Osteoblast (primary cell): ENCODE data around the gene SLFN14. TPM values are rescaled to one million over a fixed set of nuclear protein-coding genes. Genes with fewer than 3 reads are reported as not detected.
A peak's percentile ranks its signal among the peaks of the same experiment; 100 is the strongest.

Experiments used
- DNase-seq: peaks from one replicate; pipeline ENCODE4 v3.0.0; 2011; ENCODE audit warnings: low spot score, mixed read lengths; ENCODE audit not compliant: insufficient read length; ENCODE audit errors: missing footprints
- H2AFZ ChIP-seq: 2 replicates; pipeline ENCODE4 v1.6.0; 2011; ENCODE audit warnings: mild to moderate bottlenecking, low read length
- H3K27ac ChIP-seq: 2 replicates; pipeline ENCODE4 v1.5.1; 2011; ENCODE audit warnings: mild to moderate bottlenecking, low read depth, low read length, moderate library complexity
- H3K27me3 ChIP-seq: 2 replicates; pipeline ENCODE4 v1.6.0; 2012; ENCODE audit warnings: mild to moderate bottlenecking, control low read depth, inconsistent platforms, low read length, moderate library complexity; ENCODE audit not compliant: insufficient read depth
- H3K36me3 ChIP-seq: 2 replicates; pipeline ENCODE4 v1.5.1; 2011; ENCODE audit warnings: mild to moderate bottlenecking, low read length, control low read depth, moderate library complexity; ENCODE audit not compliant: insufficient read depth
- H3K4me1 ChIP-seq: 2 replicates; pipeline ENCODE4 v1.5.1; 2011; ENCODE audit warnings: mild to moderate bottlenecking, low read length, control low read depth, moderate library complexity; ENCODE audit not compliant: insufficient read depth
- H3K4me2 ChIP-seq: 2 replicates; pipeline ENCODE4 v1.6.0; 2011; ENCODE audit warnings: mild to moderate bottlenecking, low read length; ENCODE audit not compliant: insufficient read depth
- H3K4me3 ChIP-seq: fragments of 200-600 bp; sonication (generic); 3 replicates; pipeline ENCODE4 v1.5.1; 2012; ENCODE audit warnings: mild to moderate bottlenecking, low read length, inconsistent platforms; ENCODE audit not compliant: insufficient read depth
- H3K79me2 ChIP-seq: 2 replicates; pipeline ENCODE4 v1.6.0; 2012; ENCODE audit warnings: mild to moderate bottlenecking, low read length, control low read depth, inconsistent platforms; ENCODE audit not compliant: insufficient read depth
- H3K9me3 ChIP-seq: 2 replicates; pipeline ENCODE4 v1.5.1; 2011; ENCODE audit warnings: low read depth, low read length, control low read depth
- H4K20me1 ChIP-seq: 2 replicates; pipeline ENCODE4 v1.6.0; 2012; ENCODE audit warnings: mild to moderate bottlenecking, low read length, control low read depth; ENCODE audit not compliant: insufficient read depth
- CTCF ChIP-seq: IDR thresholded peaks from 2 replicates; pipeline ENCODE4 v1.5.1; 2011; ENCODE audit warnings: mild to moderate bottlenecking, low read depth, low read length, moderate library complexity; ENCODE audit errors: extremely low read depth
- total RNA-seq: library from RNA; depleted of rRNA; stranded (reverse); fragments of >200 nt; gene quantifications from 2 replicates; pipeline ENCODE4 v1.2.3, GENCODE V29; 2012

The SLFN14 gene
- total RNA-seq, 1 donor: under 0.01 TPM

GRCh38 chr17:35588196-35588920 lies 27.7 kb upstream of the SLFN14 start:
- peak overlapping the region; percentile 94 for H3K4me3 ChIP-seq
- DNase-seq: peak; percentile 89
- peaks cover 19% of the 10 kb centered on the region for H3K4me1 ChIP-seq
- no peak overlapping the region for H2AFZ ChIP-seq
- peak overlapping the region; percentile 74 for H3K4me2 ChIP-seq
- peaks cover 22% of the 10 kb centered on the region for H4K20me1 ChIP-seq
- no peak for TF ChIP-seq CTCF
- H3K27ac ChIP-seq: peak overlapping the region; percentile 95
- peaks cover 61% of the 10 kb centered on the region for H3K79me2 ChIP-seq
- no peaks in the 10 kb centered on the region for H3K27me3 ChIP-seq
- H3K9me3 ChIP-seq: no peaks in the 10 kb centered on the region
- H3K36me3 ChIP-seq: no peaks in the 10 kb centered on the region

DNA sequence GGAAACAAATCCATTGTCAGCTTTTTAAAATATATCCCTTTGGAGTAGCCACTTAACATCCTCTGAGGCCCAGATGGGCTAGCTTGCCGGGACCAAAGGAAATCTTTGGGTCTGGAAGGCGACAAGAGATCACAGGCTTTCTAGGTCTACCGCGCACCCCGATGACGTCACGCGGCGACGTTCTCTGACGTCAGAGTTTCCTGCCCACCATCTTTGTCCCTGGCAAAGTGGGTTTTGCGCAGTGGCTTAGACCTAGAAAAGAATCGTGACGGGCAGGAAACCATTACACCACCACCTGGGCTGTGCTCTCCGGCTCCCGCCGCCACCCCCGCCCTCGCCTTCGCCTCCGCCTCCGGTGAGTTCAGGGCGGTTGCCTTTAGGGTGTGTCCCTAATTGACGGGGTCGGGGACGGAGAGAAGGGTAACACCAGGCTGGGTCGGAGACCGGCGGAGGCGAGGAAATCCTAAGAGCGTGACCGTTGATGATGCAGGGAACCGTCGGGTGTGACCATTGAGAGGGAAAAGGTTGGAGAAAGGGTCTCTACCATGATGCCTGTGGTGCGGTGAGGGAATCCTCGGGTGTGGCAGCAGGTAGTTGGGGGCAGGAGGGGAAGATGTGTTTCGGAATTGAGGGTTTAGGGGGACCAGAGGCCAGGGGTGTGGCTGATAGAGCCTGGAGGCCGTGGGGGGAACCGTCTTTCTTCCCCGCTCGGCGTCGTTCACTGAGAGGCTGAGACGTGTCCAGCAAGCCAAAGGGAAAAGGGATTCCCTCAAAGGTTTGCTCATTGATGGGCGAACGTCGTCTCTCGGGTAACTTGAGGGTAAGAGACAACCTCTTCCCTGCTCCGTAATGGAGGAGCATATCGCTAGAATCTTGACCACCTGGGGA lies 26.7 kb upstream of the SLFN14 start, which contains the start of gene AP2B1:
Gene AP2B1, plus strand, starts transcription at position 249 of the 888 bp plus-strand sequence. CDS start 6,709 bp downstream, outside the sequence.
- TF ChIP-seq CTCF: no peak
- peak within 1 kb of the TSS; percentile 97 for H2AFZ ChIP-seq
- H3K36me3 ChIP-seq: no peaks in the 10 kb centered on the region
- peak within 1 kb of the TSS; percentile 94 for H3K4me3 ChIP-seq
- DNase-seq: peak; percentile 94
- no peaks in the 10 kb centered on the region for H3K9me3 ChIP-seq
- no peaks in the 10 kb centered on the region for H3K27me3 ChIP-seq
- peaks cover 19% of the 10 kb centered on the region for H3K4me1 ChIP-seq
- H3K4me2 ChIP-seq: peak within 1 kb of the TSS; percentile 74
- H4K20me1 ChIP-seq: peaks cover 19% of the 10 kb centered on the region
- H3K79me2 ChIP-seq: peaks cover 51% of the 10 kb centered on the region
- peak within 1 kb of the TSS; percentile 95 for H3K27ac ChIP-seq

DNA sequence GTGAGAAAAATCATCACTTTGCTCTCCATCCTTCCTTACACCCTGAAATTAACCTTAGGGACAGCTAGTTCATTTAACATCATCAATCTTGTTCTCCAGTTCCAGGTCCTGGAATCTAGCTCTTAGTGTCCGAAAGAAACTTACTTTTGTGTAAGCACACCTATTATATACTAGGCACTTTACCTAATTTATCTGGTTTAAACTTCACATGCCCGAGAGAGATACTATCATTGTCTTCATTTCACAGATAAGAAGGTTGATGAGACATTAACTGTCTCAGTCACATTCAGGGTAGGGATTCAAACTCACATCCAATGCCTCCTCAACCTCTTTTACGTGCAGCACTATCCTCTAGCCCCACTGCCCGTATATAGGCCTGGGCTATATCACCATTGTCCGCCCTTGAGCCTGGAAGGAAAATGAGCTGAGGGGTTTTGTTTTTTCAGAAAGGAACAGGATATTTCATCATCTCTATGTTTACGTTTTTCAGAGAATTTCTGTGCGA lies 26.0 kb upstream of the SLFN14 start:
- Histone ChIP-seq H3K27ac (peak overlapping the region; percentile 95), H3K4me2 (peak overlapping the region; percentile 74)

More for the DNA sequence above, 26.0 kb upstream of the SLFN14 start:
- DNase-seq: no peak
- H3K79me2 ChIP-seq: peaks cover 44% of the 10 kb centered on the region
- peak overlapping the region; percentile 94 for H3K4me3 ChIP-seq
- H3K9me3 ChIP-seq: no peaks in the 10 kb centered on the region
- H3K27me3 ChIP-seq: no peaks in the 10 kb centered on the region
- H4K20me1 ChIP-seq: peaks cover 14% of the 10 kb centered on the region
- H3K4me1 ChIP-seq: peaks cover 19% of the 10 kb centered on the region
- H2AFZ ChIP-seq: peak overlapping the region; percentile 97
- TF ChIP-seq CTCF: no peak
- no peaks in the 10 kb centered on the region for H3K36me3 ChIP-seq
